H1 (cell line): ENCODE data around the gene LMNA. TPM values are rescaled to one million over a fixed set of nuclear protein-coding genes. Genes with fewer than 3 reads are reported as not detected.

Experiments used
- EP300 ChIP-seq, 2 experiments: IDR thresholded peaks; 1 replicate in 1 of 2; 2 replicates in 1 of 2; pipeline ENCODE4 v1.6.1; 2011 to 2012; ENCODE audit warnings: low read depth in 2 of 2, low read length in 2 of 2, mild to moderate bottlenecking in 2 of 2, borderline replicate concordance in 1 of 2, inconsistent platforms in 1 of 2, moderate library complexity in 1 of 2
- SRF ChIP-seq: IDR thresholded peaks from 2 replicates; pipeline ENCODE4 v1.6.1; 2011; ENCODE audit warnings: mild to moderate bottlenecking, low read depth, low read length, moderate library complexity
- polyA plus RNA-seq, 7 experiments: library from polyadenylated mRNA; depleted of rRNA in 3 of 7; stranded (reverse) in 5 of 7; unstranded in 2 of 7; fragments of >200 nt in 5 of 7; fragments of 200-250 nt in 2 of 7; gene quantifications; 1 replicate in 5 of 7; 2 replicates in 1 of 7; 4 replicates in 1 of 7; pipeline versions ENCODE4 v1.2.1 to v1.2.3, GENCODE V29; 2011 to 2013; ENCODE audit warnings: missing spikeins in 2 of 7, mixed read lengths in 2 of 7
- total RNA-seq: library from RNA; stranded (reverse); fragmentation: NEBNext Ultra II Directional; extraction: Animal tissue kit (Norgen Biotek cat#: 25700); gene quantifications from 2 replicates; pipeline ENCODE4 v1.2.1, GENCODE V29; 2021

Gene LMNA
- total and polyA plus RNA-seq, 2 of the 8 experiments (the other 6 are each of a cell fraction or from before 2014, with no cell fraction given), result 25.8 to 46.8 TPM

GRCh38 chr1:156128308-156128653 lies 13.8 kb downstream of the LMNA start (continued):
- no peak for TF ChIP-seq EP300 (IDR thresholded peaks at IDR 0.05; ENCODE audit: borderline replicate concordance in 1 of 2, low read depth in 2 of 2, low read length in 2 of 2)
- no peak for TF ChIP-seq SRF
